HCT116 (cell line): Measurements from ENCODE around the gene TRPT1.

Experiments
- CEBPB ChIP-seq: IDR thresholded peaks from 2 replicates; pipeline ENCODE4 v1.6.1; 2012; ENCODE audit warnings: low read depth
- CTCF ChIP-seq, 3 experiments: fragments of 200-600 bp in 1 of 3; sonication (generic) in 1 of 3; IDR thresholded peaks in 2 of 3; conservative IDR thresholded peaks in 1 of 3; 2 replicates each; pipeline ENCODE4 v1.5.1; 2012 to 2017; ENCODE audit warnings: low read depth in 2 of 3, low read length in 2 of 3, antibody characterized with exemption in 1 of 3, borderline replicate concordance in 1 of 3, control low read depth in 1 of 3, mild to moderate bottlenecking in 1 of 3, mixed read lengths in 1 of 3, mixed run types in 1 of 3, moderate library complexity in 1 of 3; ENCODE audit not compliant: insufficient read depth in 1 of 3
- EZH2 ChIP-seq: fragments of 200-600 bp; sonication (generic); IDR thresholded peaks from 2 replicates; pipeline ENCODE4 v1.6.1; 2017; ENCODE audit warnings: antibody characterized with exemption, mixed run types
- JUND ChIP-seq: IDR thresholded peaks from 2 replicates; pipeline ENCODE4 v1.6.1; 2012
- POLR2A ChIP-seq: IDR thresholded peaks from 2 replicates; pipeline ENCODE4 v1.7.0; 2011; ENCODE audit warnings: borderline replicate concordance; ENCODE audit not compliant: insufficient read depth, insufficient read length; ENCODE audit errors: extremely low read depth
- POLR2AphosphoS5 ChIP-seq: IDR thresholded peaks from 2 replicates; pipeline ENCODE4 v1.6.1; 2011; ENCODE audit warnings: mild to moderate bottlenecking, low read depth, low read length, moderate library complexity
- RAD21 ChIP-seq: IDR thresholded peaks from 2 replicates; pipeline ENCODE4 v1.6.1; 2012; ENCODE audit warnings: low read depth, mild to moderate bottlenecking
- ZNF274 ChIP-seq: fragments of 200-500 bp; sonication (Bioruptor generic); IDR thresholded peaks from 2 replicates; pipeline ENCODE4 v1.6.1; 2014; ENCODE audit warnings: mild to moderate bottlenecking, low read depth, low read length, inconsistent platforms

GRCh38 chr11:64241491-64242374, 15.7 kb upstream of the TRPT1 start:
- no peak for TF ChIP-seq CTCF (IDR thresholded peaks at IDR 0.05 in 2 of 3, conservative IDR thresholded peaks at IDR 0.05 in 1 of 3; ENCODE audit: borderline replicate concordance in 1 of 3, insufficient read depth in 1 of 3, low read depth in 2 of 3, low read length in 2 of 3)
- no peak for TF ChIP-seq CEBPB
- TF ChIP-seq ZNF274: no peak
- TF ChIP-seq JUND: no peak
- no peak for TF ChIP-seq RAD21
- TF ChIP-seq EZH2: no peak
- TF ChIP-seq POLR2A: peak; percentile 79
- peak; percentile 84 for TF ChIP-seq POLR2AphosphoS5
